Astrocyte (in vitro differentiated cells and primary cell): ENCODE data around the gene MYEOV.

Source experiments
- CTCF ChIP-seq: IDR thresholded peaks from 2 replicates; pipeline ENCODE4 v1.5.1; 2011; ENCODE audit warnings: low read depth, mild to moderate bottlenecking, inconsistent platforms, low read length, moderate library complexity; ENCODE audit not compliant: insufficient read depth
- EZH2 ChIP-seq: IDR thresholded peaks from 2 replicates; pipeline ENCODE4 v1.6.1; 2012; ENCODE audit warnings: mild to moderate bottlenecking, low read length, inconsistent platforms; ENCODE audit not compliant: insufficient read depth

- TF ChIP-seq CTCF (no peak), EZH2 (no peak)
These were observed 670 bp downstream of the MYEOV start for GRCh38 chr11:69294571-69295078.
